GM21390 (cell line): Measurements from ENCODE around the gene MPC2.
A peak's percentile ranks its signal among the peaks of the same experiment; 100 is the strongest.
"Not testable (repeated sequence)": the region's sequence is repeated elsewhere in the genome, so short reads cannot be mapped to it uniquely, and the experiment has no call there.

ENCODE experiments used
- ATAC-seq: cut with Tn5 transposase; IDR thresholded peaks from one replicate; pipeline ENCODE4 v1.9.1; 2021; ENCODE audit not compliant: unreplicated experiment

MPC2 gene

GRCh38 chr1:167909691-167910180 lies 27.1 kb downstream of the MPC2 start:
- ATAC-seq, result no peak

- ATAC-seq, result no peak
Measured at GRCh38 chr1:167905671-167906070, 31.2 kb downstream of the MPC2 start.

GRCh38 chr1:167905182-167905581 lies 31.7 kb downstream of the MPC2 start:
- ATAC-seq, result no peak

- no peak for ATAC-seq
Measured at GRCh38 chr1:167904652-167905130, 32.2 kb downstream of the MPC2 start.

- ATAC-seq, result no peak
Measured at GRCh38 chr1:167900907-167901306, 36.0 kb downstream of the MPC2 start.

GRCh38 chr1:167899253-167899681 lies 37.6 kb downstream of the MPC2 start:
- ATAC-seq, result peak; percentile 91

GRCh38 chr1:167898578-167899222 lies 38.2 kb downstream of the MPC2 start:
- no peak for ATAC-seq

GRCh38 chr1:167893798-167894197 lies 43.1 kb downstream of the MPC2 start:
- no peak for ATAC-seq

GRCh38 chr1:167890400-167890799 lies 46.5 kb downstream of the MPC2 start:
- ATAC-seq, result no peak

GRCh38 chr1:167887187-167887586 lies 49.7 kb downstream of the MPC2 start:
- ATAC-seq, result not testable (repeated sequence)

- ATAC-seq, result no peak
Measured at GRCh38 chr1:167882376-167882775, 54.5 kb downstream of the MPC2 start.

GRCh38 chr1:167881786-167882185 lies 55.1 kb downstream of the MPC2 start:
- ATAC-seq, result no peak

- no peak for ATAC-seq
Measured at GRCh38 chr1:167881069-167881468, 55.8 kb downstream of the MPC2 start.

GRCh38 chr1:167880580-167881021 lies 56.3 kb downstream of the MPC2 start:
- ATAC-seq, result no peak

GRCh38 chr1:167879508-167879907 lies 57.4 kb downstream of the MPC2 start:
- no peak for ATAC-seq

GRCh38 chr1:167878372-167879160 lies 58.3 kb downstream of the MPC2 start:
- ATAC-seq, result no peak

GRCh38 chr1:167876597-167877175 lies 60.2 kb downstream of the MPC2 start:
- no peak for ATAC-seq

GRCh38 chr1:167871331-167871730 lies 65.5 kb downstream of the MPC2 start:
- no peak for ATAC-seq

- not testable (repeated sequence) for ATAC-seq
Measured at GRCh38 chr1:167869157-167870001, 67.5 kb downstream of the MPC2 start.

- not testable (repeated sequence) for ATAC-seq
Measured at GRCh38 chr1:167866739-167867414, 70.0 kb downstream of the MPC2 start.
